ENCODE measurements around the gene SNRPD3.

The SNRPD3 gene

GRCh38 chr22:24585927-24586546 is 30.2 kb downstream of the SNRPD3 start:
- no peak overlapping the region for H2AFZ ChIP-seq (ENCODE audit: low read length, unreplicated experiment)
- peaks cover 5% of the 10 kb centered on the region for H3K4me1 ChIP-seq (ENCODE audit: control insufficient read depth, insufficient read depth, low read length, unreplicated experiment)
- H3K36me3 ChIP-seq (ENCODE audit: insufficient read depth, low read length), result no peaks in the 10 kb centered on the region
- no peaks in the 10 kb centered on the region for H3K27me3 ChIP-seq (ENCODE audit: insufficient read depth, low read length)
- H3K4me3 ChIP-seq (ENCODE audit: low read depth, low read length), result no peak overlapping the region
- H3K27ac ChIP-seq (ENCODE audit: low read depth, low read length), result no peak overlapping the region
- no peaks in the 10 kb centered on the region for H3K79me2 ChIP-seq (ENCODE audit: control insufficient read depth, insufficient read depth, low read length, unreplicated experiment)

- Histone ChIP-seq H3K27ac (ENCODE audit: low read depth, low read length) (no peak overlapping the region), H3K4me3 (ENCODE audit: low read depth, low read length) (no peak overlapping the region), H3K79me2 (ENCODE audit: control insufficient read depth, insufficient read depth, low read length, unreplicated experiment) (no peaks in the 10 kb centered on the region), H3K4me1 (ENCODE audit: control insufficient read depth, insufficient read depth, low read length, unreplicated experiment) (peaks cover 5% of the 10 kb centered on the region), H3K27me3 (ENCODE audit: insufficient read depth, low read length) (no peaks in the 10 kb centered on the region), H2AFZ (ENCODE audit: low read length, unreplicated experiment) (no peak overlapping the region), H3K36me3 (ENCODE audit: insufficient read depth, low read length) (no peaks in the 10 kb centered on the region)
Observed at GRCh38 chr22:24587251-24587650, 31.5 kb downstream of the SNRPD3 start.

- H3K27me3 ChIP-seq (ENCODE audit: insufficient read depth, low read length), result no peaks in the 10 kb centered on the region
- H3K4me3 ChIP-seq (ENCODE audit: low read depth, low read length), result no peak overlapping the region
- H3K27ac ChIP-seq (ENCODE audit: low read depth, low read length), result no peak overlapping the region
- no peaks in the 10 kb centered on the region for H3K79me2 ChIP-seq (ENCODE audit: control insufficient read depth, insufficient read depth, low read length, unreplicated experiment)
- H3K36me3 ChIP-seq (ENCODE audit: insufficient read depth, low read length), result no peaks in the 10 kb centered on the region
- peaks cover 5% of the 10 kb centered on the region for H3K4me1 ChIP-seq (ENCODE audit: control insufficient read depth, insufficient read depth, low read length, unreplicated experiment)
- H2AFZ ChIP-seq (ENCODE audit: low read length, unreplicated experiment), result no peak overlapping the region
Observed at GRCh38 chr22:24587948-24588347, 32.1 kb downstream of the SNRPD3 start.

- H3K4me1 ChIP-seq (ENCODE audit: control insufficient read depth, insufficient read depth, low read length, unreplicated experiment), result peaks cover 4% of the 10 kb centered on the region
- H3K27ac ChIP-seq (ENCODE audit: low read depth, low read length), result no peak overlapping the region
Observed at GRCh38 chr22:24588381-24588756, 32.6 kb downstream of the SNRPD3 start.

GRCh38 chr22:24588757-24589481 is 33.1 kb downstream of the SNRPD3 start:
- no peaks in the 10 kb centered on the region for H3K79me2 ChIP-seq (ENCODE audit: control insufficient read depth, insufficient read depth, low read length, unreplicated experiment)
- no peak overlapping the region for H2AFZ ChIP-seq (ENCODE audit: low read length, unreplicated experiment)
- H3K4me1 ChIP-seq (ENCODE audit: control insufficient read depth, insufficient read depth, low read length, unreplicated experiment), result no peaks in the 10 kb centered on the region
- H3K4me3 ChIP-seq (ENCODE audit: low read depth, low read length), result no peak overlapping the region
- H3K36me3 ChIP-seq (ENCODE audit: insufficient read depth, low read length), result no peaks in the 10 kb centered on the region
- no peak overlapping the region for H3K27ac ChIP-seq (ENCODE audit: low read depth, low read length)
- H3K27me3 ChIP-seq (ENCODE audit: insufficient read depth, low read length), result no peaks in the 10 kb centered on the region

More at GRCh38 chr22:24588381-24588756, 32.6 kb downstream of the SNRPD3 start:
- Histone ChIP-seq H3K79me2 (ENCODE audit: control insufficient read depth, insufficient read depth, low read length, unreplicated experiment) (no peaks in the 10 kb centered on the region), H3K27me3 (ENCODE audit: insufficient read depth, low read length) (no peaks in the 10 kb centered on the region), H2AFZ (ENCODE audit: low read length, unreplicated experiment) (no peak overlapping the region), H3K36me3 (ENCODE audit: insufficient read depth, low read length) (no peaks in the 10 kb centered on the region), H3K4me3 (ENCODE audit: low read depth, low read length) (no peak overlapping the region)

GRCh38 chr22:24589518-24590030 is 33.8 kb downstream of the SNRPD3 start:
- Histone ChIP-seq H3K4me1 (ENCODE audit: control insufficient read depth, insufficient read depth, low read length, unreplicated experiment) (no peaks in the 10 kb centered on the region), H3K27ac (ENCODE audit: low read depth, low read length) (no peak overlapping the region), H3K36me3 (ENCODE audit: insufficient read depth, low read length) (no peaks in the 10 kb centered on the region), H3K4me3 (ENCODE audit: low read depth, low read length) (no peak overlapping the region), H2AFZ (ENCODE audit: low read length, unreplicated experiment) (no peak overlapping the region), H3K79me2 (ENCODE audit: control insufficient read depth, insufficient read depth, low read length, unreplicated experiment) (no peaks in the 10 kb centered on the region), H3K27me3 (ENCODE audit: insufficient read depth, low read length) (no peaks in the 10 kb centered on the region)

- Histone ChIP-seq H3K4me3 (ENCODE audit: low read depth, low read length) (no peak overlapping the region), H3K36me3 (ENCODE audit: insufficient read depth, low read length) (no peaks in the 10 kb centered on the region), H3K4me1 (ENCODE audit: control insufficient read depth, insufficient read depth, low read length, unreplicated experiment) (no peaks in the 10 kb centered on the region), H3K27me3 (ENCODE audit: insufficient read depth, low read length) (no peaks in the 10 kb centered on the region), H3K79me2 (ENCODE audit: control insufficient read depth, insufficient read depth, low read length, unreplicated experiment) (no peaks in the 10 kb centered on the region), H2AFZ (ENCODE audit: low read length, unreplicated experiment) (no peak overlapping the region), H3K27ac (ENCODE audit: low read depth, low read length) (no peak overlapping the region)
Observed at GRCh38 chr22:24590596-24591173, 34.9 kb downstream of the SNRPD3 start.

GRCh38 chr22:24591286-24591830 is 35.6 kb downstream of the SNRPD3 start:
- Histone ChIP-seq H3K4me1 (ENCODE audit: control insufficient read depth, insufficient read depth, low read length, unreplicated experiment) (no peaks in the 10 kb centered on the region), H3K79me2 (ENCODE audit: control insufficient read depth, insufficient read depth, low read length, unreplicated experiment) (no peaks in the 10 kb centered on the region), H3K36me3 (ENCODE audit: insufficient read depth, low read length) (no peaks in the 10 kb centered on the region), H2AFZ (ENCODE audit: low read length, unreplicated experiment) (no peak overlapping the region), H3K27ac (ENCODE audit: low read depth, low read length) (no peak overlapping the region), H3K4me3 (ENCODE audit: low read depth, low read length) (no peak overlapping the region), H3K27me3 (ENCODE audit: insufficient read depth, low read length) (no peaks in the 10 kb centered on the region)

- H2AFZ ChIP-seq (ENCODE audit: low read length, unreplicated experiment), result peak overlapping the region; percentile 51
- H3K4me3 ChIP-seq (ENCODE audit: low read depth, low read length), result peak overlapping the region; percentile 77
- H3K79me2 ChIP-seq (ENCODE audit: control insufficient read depth, insufficient read depth, low read length, unreplicated experiment), result no peaks in the 10 kb centered on the region
- no peaks in the 10 kb centered on the region for H3K4me1 ChIP-seq (ENCODE audit: control insufficient read depth, insufficient read depth, low read length, unreplicated experiment)
- no peak overlapping the region for H3K27ac ChIP-seq (ENCODE audit: low read depth, low read length)
- no peaks in the 10 kb centered on the region for H3K27me3 ChIP-seq (ENCODE audit: insufficient read depth, low read length)
- no peaks in the 10 kb centered on the region for H3K36me3 ChIP-seq (ENCODE audit: insufficient read depth, low read length)
Observed at GRCh38 chr22:24592058-24592850, 36.5 kb downstream of the SNRPD3 start.

GRCh38 chr22:24592851-24593558 is 37.2 kb downstream of the SNRPD3 start, which contains the start of gene LRRC75B:
Gene LRRC75B (minus strand): TSS chr22:24593073. CDS start chr22:24593039, 34 bp downstream.
- no peaks in the 10 kb centered on the region for H3K79me2 ChIP-seq (ENCODE audit: control insufficient read depth, insufficient read depth, low read length, unreplicated experiment)
- peak within 1 kb of the TSS; percentile 51 for H2AFZ ChIP-seq (ENCODE audit: low read length, unreplicated experiment)
- no peaks in the 10 kb centered on the region for H3K36me3 ChIP-seq (ENCODE audit: insufficient read depth, low read length)
- H3K27me3 ChIP-seq (ENCODE audit: insufficient read depth, low read length), result no peaks in the 10 kb centered on the region
- no peak within 1 kb of the TSS for H3K27ac ChIP-seq (ENCODE audit: low read depth, low read length)
- H3K4me3 ChIP-seq (ENCODE audit: low read depth, low read length), result peak within 1 kb of the TSS; percentile 77
- H3K4me1 ChIP-seq (ENCODE audit: control insufficient read depth, insufficient read depth, low read length, unreplicated experiment), result no peaks in the 10 kb centered on the region
